Activated CD4-positive, alpha-beta T cell treated with anti-CD3 and anti-CD28 coated beads for 48 hours (primary cell): ENCODE data around the gene OR5B21.

Experiments used
- DNase-seq: peaks from one replicate; pipeline ENCODE4 v3.0.0-alpha.2; 2020

The OR5B21 gene

GRCh38 chr11:58490827-58491226 lies 17.1 kb downstream of the OR5B21 start:
- no peak for DNase-seq

GRCh38 chr11:58487170-58487569 lies 20.7 kb downstream of the OR5B21 start:
- DNase-seq, result no peak

DNA sequence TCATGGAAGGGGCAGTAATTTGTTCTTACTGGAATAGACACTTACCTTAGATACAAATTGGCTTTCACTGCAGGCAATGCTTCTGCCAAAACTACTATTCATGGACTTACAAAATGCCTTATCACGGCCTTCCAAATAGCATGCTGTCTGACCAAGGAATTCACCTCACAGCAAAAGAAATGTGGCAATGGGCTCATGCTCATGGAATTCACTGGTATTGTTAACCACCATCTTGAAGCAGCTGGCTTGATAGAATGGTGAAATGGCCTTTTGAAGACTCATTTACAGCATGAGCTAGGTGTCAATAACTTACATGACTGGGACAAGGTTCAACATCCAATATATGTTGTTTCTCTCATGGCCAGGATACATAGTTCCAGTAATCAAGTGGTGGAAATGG lies 21.9 kb downstream of the OR5B21 start:
- no peak for DNase-seq

GRCh38 chr11:58471892-58472291 lies 36.0 kb downstream of the OR5B21 start:
- DNase-seq, result no peak

- DNase-seq, result no peak
Measured at GRCh38 chr11:58466293-58466692, 41.6 kb downstream of the OR5B21 start.

GRCh38 chr11:58465690-58466089 lies 42.2 kb downstream of the OR5B21 start:
- DNase-seq, result no peak
